Transverse colon (tissue), 4 donors: ENCODE measurements around the gene DNAJC11. TPM values are rescaled to one million over a fixed set of nuclear protein-coding genes. Genes with fewer than 3 reads are reported as not detected.
A peak's percentile ranks its signal among the peaks of the same experiment; 100 is the strongest.

ENCODE experiments used
- DNase-seq: peaks from one replicate; pipeline ENCODE4 v3.0.0-alpha.2; 2019
- H3K27ac ChIP-seq, 4 donors: fragments of 200-600 bp; sonication (generic); 2 replicates each; pipeline ENCODE4 v1.5.1; 2016 to 2018; ENCODE audit warnings: inconsistent platforms in 4 of 4
- H3K27me3 ChIP-seq: fragments of 200-600 bp; sonication (generic); 2 replicates; pipeline ENCODE4 v1.5.1; 2017; ENCODE audit warnings: inconsistent platforms
- H3K36me3 ChIP-seq, 4 donors: fragments of 200-600 bp; sonication (generic); 2 replicates each; pipeline ENCODE4 v1.5.1; 2017 to 2019; ENCODE audit warnings: inconsistent platforms in 4 of 4
- H3K4me1 ChIP-seq, 4 donors: fragments of 200-600 bp; sonication (generic); 2 replicates each; pipeline ENCODE4 v1.5.1; 2017 to 2020; ENCODE audit warnings: inconsistent platforms in 4 of 4
- H3K4me3 ChIP-seq, 4 donors: fragments of 200-600 bp; sonication (generic); 1 replicate in 1 of 4; 2 replicates in 3 of 4; pipeline versions ENCODE4 v1.5.1 to v1.6.1; 2017 to 2019; ENCODE audit warnings: inconsistent platforms in 4 of 4
- H3K9me3 ChIP-seq, 2 donors: fragments of 200-600 bp; sonication (generic); 2 replicates each; pipeline ENCODE4 v1.5.1; 2017 to 2019; ENCODE audit warnings: inconsistent platforms in 2 of 2
- CTCF ChIP-seq, 5 experiments: fragments of 200-600 bp in 3 of 5; fragments of 450-650 bp in 2 of 5; sonication (generic) in 3 of 5; IDR thresholded peaks; 1 replicate in 2 of 5; 2 replicates in 3 of 5; pipeline ENCODE4 v1.5.1; 2016 to 2017; ENCODE audit warnings: antibody characterized with exemption in 5 of 5, inconsistent platforms in 3 of 5, mild to moderate bottlenecking in 2 of 5, moderate library complexity in 1 of 5
- EP300 ChIP-seq: sonication (generic); formaldehyde crosslinking; IDR thresholded peaks from one replicate; pipeline ENCODE4 v1.6.1; 2017; ENCODE audit warnings: antibody characterized with exemption, low read depth
- POLR2A ChIP-seq: fragments of 450-650 bp; IDR thresholded peaks from one replicate; pipeline ENCODE4 v1.6.1; 2016; ENCODE audit warnings: antibody characterized with exemption, mild to moderate bottlenecking, moderate library complexity
- POLR2AphosphoS5 ChIP-seq, 3 donors: sonication (generic); formaldehyde crosslinking; IDR thresholded peaks; one replicate each; pipeline ENCODE4 v1.6.1; 2016; ENCODE audit warnings: antibody characterized with exemption in 3 of 3
- WGBS, 2 donors: methylation state at CpG; one replicate each; pipeline ENCODE4 v1.1.5; 2018; ENCODE audit warnings: low coverage in 1 of 2; 5-methylcytosine and 5-hydroxymethylcytosine counted together
- in situ Hi-C, 4 donors: fragments of 200-750 bp; cut with MboI; loops; one replicate each; pipeline versions ENCODE4 v1.15.0 to v1.15.1; 2017; ENCODE audit warnings: low sequenced_read_pairs in 3 of 4, low pct_ligation_motif_present in 1 of 4, low pct_unique_long_range_greater_than_20kb in 1 of 4
- intact Hi-C: fragments of 100-400 bp; cut with DNase I; formaldehyde crosslinking; loops from one replicate; pipeline ENCODE4 v1.15.1; 2023; ENCODE audit warnings: low total_unique reads
- total RNA-seq, 4 donors: library from RNA; depleted of rRNA; stranded (reverse); fragments of >200 nt; gene quantifications; one replicate each; pipeline ENCODE4 v1.1.0, GENCODE V29; 2016

The DNAJC11 gene
- total RNA-seq, 4 donors from 2014 or later, result 62.1 to 80.0 (median 70.9) TPM

GRCh38 chr1:6596886-6597776 lies 104.5 kb downstream of the DNAJC11 start:
- Histone ChIP-seq H3K4me3 (peak overlapping the region in 1 of 4 donors; percentile 1), H3K9me3 (no peaks in the 10 kb centered on the region), H3K27ac (no peak overlapping the region), H3K36me3 (peaks cover 0 to 37% (median 15%) of the 10 kb centered on the region in 4 donors), H3K4me1 (peaks cover 19 to 56% (median 49%) of the 10 kb centered on the region in 4 donors), H3K27me3 (no peaks in the 10 kb centered on the region)
- WGBS, 2 donors, result 80 to 88% methylated on average over 2 to 15 of the region's 15 CpGs
- in situ Hi-C loops, result no loop called here
- DNase-seq, result no peak
- intact Hi-C loops, result no loop called here
- no peak for TF ChIP-seq EP300
- TF ChIP-seq POLR2A, result no peak
- no peak for TF ChIP-seq CTCF (IDR thresholded peaks at IDR 0.05)
- TF ChIP-seq POLR2AphosphoS5 (IDR thresholded peaks at IDR 0.05), result no peak

DNA sequence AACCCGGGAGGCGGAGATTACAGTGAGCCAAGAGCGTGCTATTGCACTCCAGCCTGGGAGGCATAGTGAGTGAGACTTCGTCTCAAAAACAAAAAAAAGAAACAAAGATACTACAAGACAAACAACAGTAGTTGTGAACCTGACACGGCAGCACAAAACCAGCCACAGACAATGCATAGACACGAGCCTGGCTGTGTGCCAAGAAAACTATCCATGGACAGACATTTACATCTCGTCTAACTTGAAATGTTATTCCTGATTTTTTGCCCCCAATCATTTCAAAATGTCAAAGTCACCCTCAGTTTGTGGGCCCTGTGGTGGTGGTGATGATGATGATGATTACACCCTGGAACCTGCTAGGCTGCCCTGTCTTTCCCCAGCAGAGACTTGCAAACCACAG lies 105.3 kb downstream of the DNAJC11 start:
- Histone ChIP-seq H3K36me3 (peaks cover 0 to 37% (median 15%) of the 10 kb centered on the region in 4 donors), H3K4me1 (peaks cover 19 to 56% (median 49%) of the 10 kb centered on the region in 4 donors), H3K9me3 (no peaks in the 10 kb centered on the region), H3K27me3 (no peaks in the 10 kb centered on the region), H3K4me3 (peak overlapping the region in 1 of 4 donors; percentile 1), H3K27ac (no peak overlapping the region)
- intact Hi-C loops, result no loop called here
- WGBS, 2 donors, result 42 to 70% methylated on average over 2 to 7 of the region's 7 CpGs
- no peak for DNase-seq
- TF ChIP-seq EP300 (no peak), POLR2AphosphoS5 (IDR thresholded peaks at IDR 0.05) (no peak), POLR2A (no peak), CTCF (IDR thresholded peaks at IDR 0.05) (no peak)
- in situ Hi-C loops, result no loop called here

DNA sequence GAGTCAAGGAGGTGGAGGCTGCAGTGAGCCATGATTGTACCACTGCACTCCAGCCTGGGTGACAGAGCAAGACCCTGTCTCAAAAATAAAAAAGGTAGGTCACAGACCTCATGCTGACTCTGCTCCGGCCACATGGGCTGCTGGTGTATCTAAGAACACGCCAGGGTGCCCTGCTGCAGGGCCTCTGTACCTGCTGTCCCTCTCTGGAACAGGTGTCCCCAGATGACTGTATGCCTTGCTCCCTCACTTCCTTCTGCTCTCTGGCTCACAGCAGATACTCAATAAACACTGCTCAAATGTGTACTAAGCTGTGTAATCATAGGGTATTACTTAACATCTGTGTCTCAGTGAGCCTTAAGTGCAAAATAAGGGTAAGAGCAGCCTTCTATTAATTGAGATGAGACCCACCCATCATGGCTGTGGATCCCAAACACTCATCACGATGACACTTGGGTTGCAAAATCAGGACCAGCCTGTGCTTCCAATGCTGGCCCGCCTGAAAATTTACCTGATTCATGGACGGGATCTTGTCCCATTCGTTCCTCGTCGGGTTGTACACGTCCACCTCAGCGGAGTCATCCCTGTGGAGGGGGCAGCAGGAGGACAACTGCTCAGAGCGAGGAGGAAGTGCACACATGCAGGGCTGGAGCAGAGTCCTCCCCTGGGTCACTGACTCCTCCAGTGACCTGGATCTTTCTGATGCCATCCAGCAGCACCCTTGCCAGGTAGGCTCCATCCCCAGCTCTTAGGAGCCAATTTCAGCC lies 106.5 kb downstream of the DNAJC11 start:
- Histone ChIP-seq H3K36me3 (peaks cover 0 to 37% (median 15%) of the 10 kb centered on the region in 4 donors), H3K4me1 (peaks cover 19 to 52% (median 44%) of the 10 kb centered on the region in 4 donors), H3K4me3 (no peak overlapping the region), H3K27me3 (no peaks in the 10 kb centered on the region), H3K27ac (no peak overlapping the region), H3K9me3 (no peaks in the 10 kb centered on the region)
- in situ Hi-C loops (no loop called here), intact Hi-C loops (no loop called here)
- TF ChIP-seq CTCF (IDR thresholded peaks at IDR 0.05) (no peak), EP300 (no peak), POLR2A (no peak), POLR2AphosphoS5 (IDR thresholded peaks at IDR 0.05) (no peak)
- DNase-seq, result no peak
- 92 to 93% methylated on average over 5 to 11 of the region's 11 CpGs for WGBS, 2 donors

- DNase-seq, result no peak
- H3K36me3 ChIP-seq, result peaks cover 0 to 49% (median 18%) of the 10 kb centered on the region in 4 donors
- TF ChIP-seq POLR2AphosphoS5 (IDR thresholded peaks at IDR 0.05), result no peak
- no peak for TF ChIP-seq CTCF (IDR thresholded peaks at IDR 0.05)
- no peak for TF ChIP-seq EP300
- no peak for TF ChIP-seq POLR2A
- no peaks in the 10 kb centered on the region for H3K9me3 ChIP-seq
- intact Hi-C loops (no loop called here), in situ Hi-C loops (no loop called here)
- H3K4me1 ChIP-seq, result peaks cover 10 to 43% (median 32%) of the 10 kb centered on the region in 4 donors
- no peaks in the 10 kb centered on the region for H3K27me3 ChIP-seq
- H3K27ac ChIP-seq, result no peak overlapping the region
- 83 to 94% methylated on average over 1 to 15 of the region's 15 CpGs for WGBS, 2 donors
- no peak overlapping the region for H3K4me3 ChIP-seq
Observed at GRCh38 chr1:6593810-6594209, 107.8 kb downstream of the DNAJC11 start.
